Central memory CD8-positive, alpha-beta T cell (primary cell): ENCODE results near the gene ZNF554.
"Not testable (repeated sequence)": the region's sequence is repeated elsewhere in the genome, so short reads cannot be mapped to it uniquely, and the experiment has no call there.

Experiments used
- ATAC-seq: fragments of 150-1000 bp; cut with Tn5 transposase; replicated peaks from 2 replicates; pipeline ENCODE4 v1.10.0; 2022; ENCODE audit warnings: mild to moderate bottlenecking, moderate FRiP score, moderate number of reproducible peaks; ENCODE audit not compliant: poor library complexity, severe bottlenecking; ENCODE audit errors: extremely low read depth
- DNase-seq, 2 donors: peaks; one replicate each; pipeline ENCODE4 v3.0.0; 2021; ENCODE audit warnings: low spot score in 2 of 2
- H3K27ac Mint-ChIP-seq: one replicate; pipeline ENCODE4 v1.8.0; 2022; ENCODE audit warnings: low read depth, mild to moderate bottlenecking, moderate library complexity, mixed read lengths
- H3K27me3 Mint-ChIP-seq: one replicate; pipeline ENCODE4 v1.8.0; 2022; ENCODE audit warnings: mixed read lengths
- H3K36me3 Mint-ChIP-seq: one replicate; pipeline ENCODE4 v1.8.0; 2022; ENCODE audit warnings: mild to moderate bottlenecking, moderate library complexity, mixed read lengths; ENCODE audit not compliant: insufficient read depth
- H3K4me1 Mint-ChIP-seq: one replicate; pipeline ENCODE4 v1.8.0; 2022; ENCODE audit warnings: mixed read lengths
- H3K4me3 Mint-ChIP-seq: one replicate; pipeline ENCODE4 v1.8.0; 2022; ENCODE audit warnings: mild to moderate bottlenecking, moderate library complexity, mixed read lengths
- H3K9me3 Mint-ChIP-seq: one replicate; pipeline ENCODE4 v1.8.0; 2022; ENCODE audit warnings: mixed read lengths

The ZNF554 gene

DNA sequence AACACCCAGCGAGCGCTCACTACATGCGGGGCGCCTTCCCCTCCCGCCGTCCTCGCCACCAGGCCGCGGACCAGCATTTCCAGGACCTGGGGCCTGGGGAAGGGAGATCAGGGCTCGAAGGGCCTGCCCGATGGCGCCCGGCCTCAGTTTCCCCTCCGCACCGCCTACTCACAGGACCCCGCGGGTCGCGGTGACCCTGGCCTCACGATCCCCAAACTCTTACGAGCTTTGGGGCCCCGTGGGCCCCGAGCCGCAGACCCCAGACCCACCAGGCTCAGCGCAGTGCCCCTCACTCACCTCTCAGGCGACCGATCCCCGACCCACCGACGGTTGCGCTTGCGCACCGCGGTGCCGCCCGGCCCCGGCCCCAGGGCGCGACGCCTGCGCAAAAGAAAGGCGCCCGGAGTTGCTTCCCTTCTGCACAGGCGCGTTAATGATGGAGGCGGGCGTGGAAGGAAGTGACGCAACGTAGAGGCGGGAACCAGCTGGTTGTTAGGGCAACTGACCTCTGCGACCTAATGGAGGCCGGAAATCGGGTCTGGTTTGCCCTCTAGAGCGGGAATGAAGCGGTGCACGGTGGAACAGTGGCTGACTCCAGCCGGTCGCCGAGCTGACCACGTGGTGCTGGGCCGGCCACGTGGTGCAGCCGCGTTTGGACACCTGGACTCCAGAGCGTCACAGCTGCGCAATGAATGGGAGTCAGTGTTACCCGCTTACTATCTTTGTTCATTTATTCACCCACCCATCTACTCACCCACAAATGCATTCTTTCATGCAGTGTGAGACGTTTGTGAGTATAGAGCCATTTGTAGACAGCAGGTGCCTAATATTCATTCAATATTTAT, 36.5 kb upstream of the ZNF554 start, which contains the start of gene SGTA:
Gene SGTA, minus strand, starts transcription at position 338 of the 845 bp plus-strand sequence. CDS start 14,205 bp downstream, outside the sequence.
- peak; percentile 66 for ATAC-seq
- H3K36me3 Mint-ChIP-seq = peaks cover 9% of the 10 kb centered on the region
- H3K9me3 Mint-ChIP-seq = no peaks in the 10 kb centered on the region

DNA sequence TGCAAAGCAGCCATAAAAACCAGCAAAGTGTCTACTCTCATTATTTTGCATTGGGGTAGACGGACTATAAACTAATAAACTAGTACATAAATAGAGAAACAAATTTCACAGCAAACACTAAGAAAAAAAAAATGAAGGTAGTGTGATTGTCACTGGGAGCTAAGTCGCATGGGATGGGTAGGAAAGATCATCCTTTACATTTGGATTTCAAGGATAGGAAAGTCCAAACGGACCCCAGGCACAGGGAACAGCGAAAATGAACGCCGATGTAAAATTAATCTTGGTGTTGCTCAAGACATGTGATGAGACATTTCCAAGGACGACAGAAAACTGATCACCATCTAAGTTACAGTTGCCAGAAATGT, 35.9 kb upstream of the ZNF554 start:
- Mint-ChIP-seq H3K9me3 (no peaks in the 10 kb centered on the region), H3K27me3 (no peaks in the 10 kb centered on the region), H3K4me1 (peaks cover 41% of the 10 kb centered on the region), H3K27ac (peak overlapping the region; percentile 68), H3K36me3 (peaks cover 9% of the 10 kb centered on the region), H3K4me3 (peak overlapping the region; percentile 78)
- ATAC-seq (no peak), DNase-seq (no peak)

More for the DNA sequence above, 36.5 kb upstream of the ZNF554 start, which contains the start of gene SGTA:
- Mint-ChIP-seq H3K4me3 (peak within 1 kb of the TSS; percentile 78), H3K27ac (peak within 1 kb of the TSS; percentile 68), H3K27me3 (no peaks in the 10 kb centered on the region), H3K4me1 (peaks cover 39% of the 10 kb centered on the region)
- peak; percentile 91 to 97 for DNase-seq

DNA sequence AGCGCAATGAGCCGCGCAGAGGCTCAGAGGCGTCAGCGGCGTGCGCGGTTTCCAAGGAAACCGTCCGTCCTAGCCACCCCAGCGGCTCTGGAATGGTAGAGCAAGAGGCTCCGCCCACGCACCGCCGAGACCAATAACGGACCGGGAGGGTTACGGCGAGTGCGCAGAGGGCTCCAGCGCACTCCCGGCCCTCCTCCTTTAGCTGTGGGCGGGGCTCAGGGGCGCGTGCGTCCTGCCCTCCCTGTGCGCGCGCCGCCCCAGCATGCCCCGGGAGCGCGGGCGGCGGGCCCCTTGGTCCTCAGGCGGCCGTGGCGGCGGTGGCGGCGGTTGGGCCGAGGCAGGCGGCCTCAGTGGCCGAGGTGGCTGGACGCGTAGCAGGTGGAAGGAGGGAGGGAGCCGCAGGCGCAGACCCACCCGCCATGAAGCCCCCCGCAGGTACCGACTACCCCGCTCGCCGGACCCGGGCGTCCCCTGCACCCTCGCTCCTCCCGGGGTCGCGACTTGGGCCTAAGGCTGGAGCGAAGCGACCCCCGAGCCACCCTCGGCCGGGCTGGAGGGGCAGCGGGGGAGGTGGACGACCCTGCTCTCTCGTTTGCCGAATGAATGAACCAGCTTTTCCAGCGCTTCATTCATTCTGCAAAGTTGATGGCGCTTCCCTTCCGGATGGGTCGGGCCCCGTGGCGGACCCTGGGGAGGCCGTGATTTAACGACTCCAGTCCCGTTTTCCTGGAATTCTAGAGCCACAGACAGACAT, 34.2 kb upstream of the ZNF554 start, which contains the start of gene THOP1:
Gene THOP1, plus strand, starts transcription at position 260 of the 754 bp plus-strand sequence. Its CDS starts 160 bp downstream, at position 420.
- H3K9me3 Mint-ChIP-seq = no peaks in the 10 kb centered on the region
- peak; percentile 89 to 98 for DNase-seq
- peak within 1 kb of the TSS; percentile 77 for H3K4me3 Mint-ChIP-seq
- peaks cover 14% of the 10 kb centered on the region for H3K36me3 Mint-ChIP-seq
- peak; percentile 88 for ATAC-seq
- peaks cover 35% of the 10 kb centered on the region for H3K4me1 Mint-ChIP-seq
- no peaks in the 10 kb centered on the region for H3K27me3 Mint-ChIP-seq
- peak within 1 kb of the TSS; percentile 76 for H3K27ac Mint-ChIP-seq

DNA sequence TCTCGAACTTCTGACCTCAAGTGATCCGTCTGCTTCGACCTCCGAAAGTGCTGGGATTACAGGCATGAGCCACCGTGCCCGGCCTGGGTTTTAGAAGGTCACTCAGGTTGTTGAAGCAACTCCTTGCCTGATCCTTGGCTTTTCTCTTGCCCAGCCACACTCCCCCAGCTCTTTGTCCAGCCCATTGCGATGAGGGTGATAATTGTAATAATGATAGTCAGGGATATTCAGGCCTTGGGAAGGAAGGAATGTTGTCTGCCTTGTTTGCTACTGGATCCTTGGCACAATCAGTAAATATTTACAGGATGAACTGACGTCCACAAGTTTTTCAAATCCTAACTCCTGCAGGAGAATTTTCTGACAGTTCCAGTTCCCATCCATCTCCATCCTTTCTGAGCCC, 32.6 kb upstream of the ZNF554 start:
- H3K36me3 Mint-ChIP-seq = peaks cover 10% of the 10 kb centered on the region

DNA sequence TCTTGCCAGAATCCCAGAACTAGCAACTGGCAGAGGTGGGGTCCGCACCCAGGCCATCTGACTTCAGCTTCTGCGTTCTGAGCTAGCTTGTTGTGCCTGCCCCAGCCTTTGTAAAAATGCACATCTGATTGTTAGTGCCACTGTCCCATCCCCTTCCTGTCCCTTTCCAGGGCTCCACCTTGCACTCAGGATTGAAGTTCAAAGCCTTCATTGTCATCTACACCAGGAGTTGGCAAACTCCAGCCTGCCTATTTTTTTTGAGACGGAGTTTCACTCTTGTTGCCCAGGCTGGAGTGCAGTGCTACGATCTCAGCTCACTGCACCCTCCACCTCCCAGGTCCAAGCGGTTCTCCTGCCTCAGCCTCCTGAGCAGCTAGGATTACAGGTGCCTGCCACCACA, 31.4 kb upstream of the ZNF554 start:
- Mint-ChIP-seq H3K9me3 (no peaks in the 10 kb centered on the region), H3K4me3 (peak overlapping the region; percentile 3), H3K4me1 (peaks cover 19% of the 10 kb centered on the region), H3K36me3 (peaks cover 9% of the 10 kb centered on the region), H3K27ac (no peak overlapping the region), H3K27me3 (no peaks in the 10 kb centered on the region)
- ATAC-seq = no peak
- DNase-seq = no peak

More for the DNA sequence above, 32.6 kb upstream of the ZNF554 start:
- H3K27ac Mint-ChIP-seq = no peak overlapping the region
- no peaks in the 10 kb centered on the region for H3K9me3 Mint-ChIP-seq
- H3K4me1 Mint-ChIP-seq = peaks cover 26% of the 10 kb centered on the region
- H3K27me3 Mint-ChIP-seq = no peaks in the 10 kb centered on the region
- ATAC-seq = no peak
- DNase-seq = no peak
- H3K4me3 Mint-ChIP-seq = peak overlapping the region; percentile 77

DNA sequence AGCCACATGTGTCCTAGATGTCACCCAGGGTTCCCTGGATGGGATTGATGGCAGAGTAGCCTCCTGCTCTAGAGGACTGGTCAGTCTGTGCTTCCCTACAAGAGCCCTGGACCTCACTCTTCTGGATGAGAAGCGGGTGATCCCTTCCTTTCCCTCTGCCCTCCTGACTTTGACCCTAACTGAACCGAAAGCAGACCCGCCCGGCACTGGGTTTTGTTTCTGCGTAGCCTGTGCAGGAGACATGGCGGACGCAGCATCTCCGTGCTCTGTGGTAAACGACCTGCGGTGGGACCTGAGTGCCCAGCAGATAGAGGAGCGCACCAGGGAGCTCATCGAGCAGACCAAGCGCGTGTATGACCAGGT, 29.5 kb upstream of the ZNF554 start:
- H3K27me3 Mint-ChIP-seq = no peaks in the 10 kb centered on the region
- no peak overlapping the region for H3K27ac Mint-ChIP-seq

DNA sequence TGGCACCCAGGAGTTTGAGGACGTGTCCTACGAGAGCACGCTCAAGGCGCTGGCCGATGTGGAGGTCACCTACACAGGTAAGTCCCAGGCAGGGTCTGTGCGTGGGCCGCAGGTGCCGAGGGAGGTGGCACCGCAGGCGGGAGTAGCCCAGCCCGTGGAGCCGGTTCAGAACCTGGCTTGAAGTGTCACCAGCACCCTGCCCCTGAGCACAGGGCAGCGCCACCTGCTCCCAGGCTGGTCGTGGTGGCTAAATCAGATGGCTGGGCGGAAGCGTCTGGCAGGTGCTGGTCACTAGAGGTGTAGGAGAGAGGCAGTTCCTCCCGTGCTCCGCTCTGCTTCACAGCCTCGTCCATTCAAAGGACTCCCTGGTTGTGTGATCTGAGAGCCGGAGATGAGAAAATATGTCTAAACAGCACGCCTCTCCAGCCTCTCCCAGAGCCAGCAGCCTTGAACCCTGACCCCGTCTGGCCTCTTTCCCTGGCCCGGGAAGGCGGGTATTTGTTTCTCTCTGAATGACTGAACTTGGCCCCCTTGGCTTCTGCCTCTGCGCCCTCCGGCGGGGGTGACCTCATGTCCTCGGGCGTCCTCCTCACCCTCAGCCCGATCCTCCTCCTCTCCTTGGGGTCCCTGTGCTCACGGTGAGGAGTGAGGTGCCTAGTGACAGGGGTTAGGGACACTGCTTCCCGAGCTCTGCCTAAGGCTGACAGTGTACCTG, 29.0 kb upstream of the ZNF554 start:
- Mint-ChIP-seq H3K27ac (no peak overlapping the region), H3K36me3 (peaks cover 7% of the 10 kb centered on the region), H3K4me1 (peaks cover 11% of the 10 kb centered on the region), H3K27me3 (no peaks in the 10 kb centered on the region), H3K9me3 (no peaks in the 10 kb centered on the region), H3K4me3 (no peak overlapping the region)
- ATAC-seq = no peak
- DNase-seq = no peak

More for the DNA sequence above, 29.5 kb upstream of the ZNF554 start:
- Mint-ChIP-seq H3K9me3 (no peaks in the 10 kb centered on the region), H3K4me1 (peaks cover 14% of the 10 kb centered on the region), H3K36me3 (peaks cover 9% of the 10 kb centered on the region), H3K4me3 (no peak overlapping the region)
- ATAC-seq (no peak), DNase-seq (no peak)

DNA sequence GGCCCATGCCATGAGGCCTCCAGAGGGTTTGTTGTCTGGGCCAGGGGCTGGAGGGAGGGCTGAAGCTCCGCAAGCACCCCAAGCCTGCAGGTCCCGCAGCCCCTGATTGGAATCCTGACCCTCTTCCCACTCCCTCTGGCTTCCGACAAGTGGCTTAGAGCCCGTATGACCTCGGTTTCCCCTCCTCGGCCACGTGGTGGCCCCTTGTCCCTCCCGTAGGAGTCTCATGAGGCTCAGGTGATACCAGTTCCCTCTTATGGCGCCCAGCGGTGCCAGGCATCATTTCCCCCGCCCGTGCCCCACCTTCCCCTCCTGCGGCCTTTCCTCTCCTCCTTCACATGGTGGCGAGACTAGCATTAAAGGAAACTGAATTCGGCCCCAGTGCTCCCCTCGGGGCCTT, 28.2 kb upstream of the ZNF554 start:
- Mint-ChIP-seq H3K4me1 (peaks cover 4% of the 10 kb centered on the region), H3K27me3 (no peaks in the 10 kb centered on the region), H3K9me3 (no peaks in the 10 kb centered on the region), H3K4me3 (no peak overlapping the region), H3K36me3 (peaks cover 9% of the 10 kb centered on the region), H3K27ac (no peak overlapping the region)
- ATAC-seq (no peak), DNase-seq (no peak)

DNA sequence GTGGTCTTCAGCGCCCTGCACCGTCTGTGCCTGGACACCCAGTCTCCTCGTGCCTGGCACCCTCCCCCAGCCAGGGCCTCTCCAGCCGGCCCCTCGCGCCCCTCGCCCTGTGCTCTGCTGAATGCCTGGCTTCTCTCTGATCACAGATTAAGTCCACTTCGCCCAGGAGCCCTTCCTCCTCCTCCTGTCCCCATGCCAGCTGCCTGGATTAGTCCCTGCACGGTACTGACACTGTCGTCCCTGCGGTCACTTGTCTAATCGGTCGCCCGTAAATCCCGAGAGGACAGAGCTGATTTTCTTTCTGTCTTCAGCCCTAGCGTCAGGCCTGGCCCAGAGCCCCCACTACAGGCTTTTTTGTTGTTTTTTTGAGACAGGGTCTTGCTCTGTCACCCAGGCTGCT, 27.8 kb upstream of the ZNF554 start:
- no peaks in the 10 kb centered on the region for H3K9me3 Mint-ChIP-seq
- no peaks in the 10 kb centered on the region for H3K27me3 Mint-ChIP-seq
- H3K4me3 Mint-ChIP-seq = no peak overlapping the region
- peaks cover 9% of the 10 kb centered on the region for H3K36me3 Mint-ChIP-seq
- DNase-seq (no peak), ATAC-seq (no peak)
- H3K27ac Mint-ChIP-seq = peak overlapping the region; percentile 62
- peaks cover 4% of the 10 kb centered on the region for H3K4me1 Mint-ChIP-seq

DNA sequence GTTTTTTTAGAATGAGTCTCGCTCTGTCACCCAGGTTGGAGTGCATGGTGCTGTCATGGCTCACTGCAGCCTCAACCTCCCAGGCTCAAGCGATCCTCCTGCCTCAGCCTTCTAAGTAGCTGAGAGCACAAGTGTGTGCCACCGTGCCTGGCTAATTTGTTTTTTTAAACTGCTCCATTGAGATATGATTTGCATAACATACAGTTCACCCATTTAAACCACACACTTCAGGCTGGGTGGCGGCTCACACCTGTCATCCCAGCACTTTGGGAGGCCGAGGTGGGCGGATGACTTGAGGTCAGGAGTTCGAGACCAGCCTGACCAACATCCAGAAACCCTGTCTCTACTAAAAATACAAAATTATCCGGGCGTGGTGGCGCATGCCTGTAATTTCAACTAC, 27.0 kb upstream of the ZNF554 start:
- H3K36me3 Mint-ChIP-seq = peaks cover 11% of the 10 kb centered on the region
- H3K27ac Mint-ChIP-seq = not testable (repeated sequence)

DNA sequence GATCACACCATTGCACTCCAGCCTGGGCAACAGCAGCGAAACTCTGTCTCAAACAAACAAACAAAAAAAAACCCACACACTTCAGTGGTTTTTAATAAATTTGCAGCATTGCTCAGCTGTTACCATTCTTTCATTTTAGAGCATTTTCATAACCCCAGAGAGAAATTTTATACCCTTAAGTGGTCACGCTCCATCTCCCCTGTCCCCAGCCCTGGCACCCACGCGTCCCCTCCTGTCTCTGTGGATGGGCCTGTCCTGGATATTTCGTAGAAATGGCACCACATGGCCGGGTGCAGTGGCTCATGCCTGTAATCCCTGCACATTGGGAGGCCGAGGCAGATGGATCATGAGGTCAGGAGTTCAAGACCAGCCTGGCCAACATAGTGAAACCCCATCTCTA, 26.5 kb upstream of the ZNF554 start:
- Mint-ChIP-seq H3K36me3 (peaks cover 12% of the 10 kb centered on the region), H3K9me3 (no peaks in the 10 kb centered on the region), H3K27ac (no peak overlapping the region), H3K4me1 (peaks cover 3% of the 10 kb centered on the region), H3K27me3 (no peaks in the 10 kb centered on the region), H3K4me3 (no peak overlapping the region)
- DNase-seq (no peak), ATAC-seq (no peak)

More for the DNA sequence above, 27.0 kb upstream of the ZNF554 start:
- not testable (repeated sequence) for ATAC-seq, H3K27me3 Mint-ChIP-seq, H3K4me1 Mint-ChIP-seq, H3K9me3 Mint-ChIP-seq, DNase-seq, H3K4me3 Mint-ChIP-seq

DNA sequence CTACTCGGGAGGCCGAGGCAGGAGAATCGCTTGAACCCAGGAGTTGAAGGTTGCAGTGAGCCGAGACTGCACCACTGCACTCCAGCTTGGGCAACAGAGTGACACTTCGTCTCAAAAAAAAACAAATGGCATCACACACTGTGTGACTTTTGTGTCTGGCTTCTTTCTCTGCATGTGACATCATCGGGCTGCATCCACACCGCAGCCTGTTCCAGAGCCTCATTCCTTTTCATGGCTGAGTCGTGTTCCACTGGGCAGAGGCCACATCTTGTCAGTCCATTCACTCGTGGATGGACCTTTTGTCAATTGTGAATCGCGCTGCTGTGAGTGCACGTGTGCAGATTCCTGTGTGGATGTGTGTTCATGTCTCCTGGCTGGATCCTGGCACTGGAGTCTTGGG, 26.1 kb upstream of the ZNF554 start:
- no peak for ATAC-seq
- Mint-ChIP-seq H3K27me3 (no peaks in the 10 kb centered on the region), H3K27ac (no peak overlapping the region), H3K4me3 (no peak overlapping the region), H3K36me3 (peaks cover 12% of the 10 kb centered on the region), H3K4me1 (no peaks in the 10 kb centered on the region), H3K9me3 (no peaks in the 10 kb centered on the region)
- no peak for DNase-seq
